GM12801 (cell line): ENCODE data around the gene ISY1.

ENCODE experiments used
- TF ChIP-seq, protein P1 (sequence below): IDR thresholded peaks from one replicate; pipeline ENCODE4 v1.5.1; 2011; ENCODE audit warnings: control low read depth; ENCODE audit not compliant: insufficient read length; ENCODE audit errors: extremely low read depth

Gene ISY1

DNA sequence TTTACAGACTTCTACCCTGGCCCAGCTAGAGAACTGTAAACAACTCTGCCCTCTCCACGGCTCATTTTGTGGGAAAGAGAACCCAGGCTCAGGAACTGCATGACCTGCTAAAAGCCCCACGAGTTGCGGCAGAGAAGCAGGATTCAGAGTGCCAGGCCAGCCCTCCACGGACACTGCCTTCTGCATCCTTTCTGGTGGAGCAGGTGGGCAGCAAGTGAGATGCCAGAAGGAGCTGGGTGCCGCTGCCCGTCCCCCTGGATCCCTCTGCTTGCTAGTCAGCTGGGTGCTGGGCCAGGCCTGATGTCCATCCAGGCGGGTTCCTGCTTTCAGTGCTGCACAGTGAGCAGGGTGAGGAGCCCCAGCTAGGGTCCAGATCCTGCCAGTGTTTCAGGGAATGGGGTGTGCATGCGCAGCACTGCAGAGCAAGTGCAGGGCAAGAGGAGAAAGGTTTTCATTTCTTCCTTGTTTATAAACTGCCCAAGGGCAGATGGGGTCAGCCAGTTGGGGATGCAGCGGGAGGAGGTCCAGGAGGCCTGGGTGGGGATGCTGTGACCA lies 34.1 kb downstream of the ISY1 start:
- TF ChIP-seq, protein P1, sequence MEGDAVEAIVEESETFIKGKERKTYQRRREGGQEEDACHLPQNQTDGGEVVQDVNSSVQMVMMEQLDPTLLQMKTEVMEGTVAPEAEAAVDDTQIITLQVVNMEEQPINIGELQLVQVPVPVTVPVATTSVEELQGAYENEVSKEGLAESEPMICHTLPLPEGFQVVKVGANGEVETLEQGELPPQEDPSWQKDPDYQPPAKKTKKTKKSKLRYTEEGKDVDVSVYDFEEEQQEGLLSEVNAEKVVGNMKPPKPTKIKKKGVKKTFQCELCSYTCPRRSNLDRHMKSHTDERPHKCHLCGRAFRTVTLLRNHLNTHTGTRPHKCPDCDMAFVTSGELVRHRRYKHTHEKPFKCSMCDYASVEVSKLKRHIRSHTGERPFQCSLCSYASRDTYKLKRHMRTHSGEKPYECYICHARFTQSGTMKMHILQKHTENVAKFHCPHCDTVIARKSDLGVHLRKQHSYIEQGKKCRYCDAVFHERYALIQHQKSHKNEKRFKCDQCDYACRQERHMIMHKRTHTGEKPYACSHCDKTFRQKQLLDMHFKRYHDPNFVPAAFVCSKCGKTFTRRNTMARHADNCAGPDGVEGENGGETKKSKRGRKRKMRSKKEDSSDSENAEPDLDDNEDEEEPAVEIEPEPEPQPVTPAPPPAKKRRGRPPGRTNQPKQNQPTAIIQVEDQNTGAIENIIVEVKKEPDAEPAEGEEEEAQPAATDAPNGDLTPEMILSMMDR, result no peak

DNA sequence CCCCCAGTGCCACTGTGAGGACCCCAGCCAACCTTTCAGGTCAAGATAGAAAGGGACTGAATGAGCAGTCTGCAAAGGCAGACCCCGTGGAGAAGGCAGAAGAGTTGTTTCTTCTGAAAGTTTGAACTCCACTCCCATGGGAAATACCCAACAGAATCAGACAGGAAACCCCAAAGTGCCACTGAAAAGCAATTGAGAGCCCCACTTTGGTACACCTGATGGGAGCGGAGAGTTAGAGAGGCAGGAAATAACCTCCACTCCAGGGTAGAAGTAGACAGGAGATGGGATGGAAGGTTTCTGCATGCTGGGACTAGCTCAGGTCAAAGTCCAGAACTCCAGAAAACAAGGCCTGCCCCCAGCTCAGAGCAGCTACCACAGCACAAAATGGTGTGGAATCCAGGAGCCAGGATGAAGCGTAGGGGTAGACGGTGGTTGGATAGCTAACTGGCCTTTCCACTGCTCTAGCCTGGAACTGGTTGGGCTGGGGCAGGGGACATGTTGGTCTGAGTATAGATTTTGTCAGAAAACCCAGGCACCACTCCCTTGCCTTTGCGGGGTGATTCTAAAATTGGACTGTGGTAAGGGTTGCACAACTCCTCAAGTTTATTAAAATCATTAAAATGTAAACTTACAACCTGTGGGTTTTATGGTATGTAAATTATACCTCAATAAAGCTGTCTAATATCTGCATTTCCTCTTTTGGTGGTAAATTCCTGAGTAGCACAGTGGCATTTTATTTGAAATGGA lies 37.4 kb downstream of the ISY1 start:
- TF ChIP-seq, protein P1, result no peak

DNA sequence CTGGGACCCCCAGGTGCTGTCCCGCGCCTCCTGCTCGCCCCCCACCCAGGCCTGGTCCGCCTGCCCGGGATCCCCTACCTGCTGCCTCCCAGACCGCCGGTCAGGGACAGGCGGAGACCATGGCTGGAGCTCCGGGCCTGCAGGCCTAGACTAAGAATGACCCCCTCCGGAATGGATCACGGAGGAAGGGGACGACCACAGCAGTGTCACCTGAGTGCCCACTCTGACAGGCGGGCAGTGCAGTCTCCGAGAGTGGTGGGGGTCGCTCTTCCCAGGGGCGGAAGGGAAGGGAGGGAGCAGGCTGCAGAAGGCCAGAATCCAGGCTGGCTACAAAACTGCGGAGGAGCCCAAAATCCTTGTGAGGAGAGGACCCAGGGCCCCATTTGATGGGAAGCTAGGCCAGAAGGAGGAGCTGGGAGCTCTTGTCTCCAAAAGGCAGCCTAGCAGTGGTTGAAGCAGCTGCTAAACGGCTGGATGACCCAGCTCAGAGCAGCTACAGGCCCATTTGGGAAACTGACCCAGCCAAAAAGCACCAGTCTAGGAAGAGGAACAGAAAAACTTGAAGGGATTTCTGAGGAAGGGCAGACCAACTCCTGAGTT lies 38.4 kb downstream of the ISY1 start:
- TF ChIP-seq, protein P1, result no peak

DNA sequence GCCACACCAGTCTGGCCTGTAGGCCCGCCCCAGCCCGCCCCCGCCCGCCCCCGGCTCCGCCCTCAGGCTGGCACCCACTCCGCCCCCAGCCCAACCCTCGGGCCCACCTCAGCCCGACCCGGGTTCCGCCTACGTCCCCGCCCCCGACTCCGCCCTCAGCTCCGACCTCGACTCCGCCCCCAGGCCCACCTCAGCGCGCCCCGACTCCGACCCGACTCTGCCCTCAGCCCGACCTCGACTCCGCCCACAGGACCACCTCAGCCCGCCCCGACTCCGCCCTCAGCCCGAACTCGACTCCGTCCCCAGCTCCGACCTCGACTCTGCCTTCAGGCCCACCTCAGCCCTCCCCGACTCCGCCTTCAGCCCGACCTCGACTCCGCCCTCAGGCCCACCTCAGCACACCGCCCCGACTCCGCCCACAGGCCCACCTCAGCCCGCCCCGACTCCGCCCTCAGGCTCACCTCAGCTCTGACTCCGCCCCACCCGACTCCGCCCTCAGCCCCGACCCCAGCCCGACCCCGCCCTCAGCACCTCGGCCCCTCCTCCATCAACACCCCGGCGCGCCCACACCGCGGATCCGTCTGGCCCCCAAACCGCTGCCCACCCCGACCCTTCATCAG lies 39.0 kb downstream of the ISY1 start, which contains the start of gene RAB43:
RAB43 (minus strand) TSS at position 13 of the 620 bp plus-strand sequence. CDS start 315 bp downstream, outside the sequence.
- TF ChIP-seq, protein P1, result no peak

DNA sequence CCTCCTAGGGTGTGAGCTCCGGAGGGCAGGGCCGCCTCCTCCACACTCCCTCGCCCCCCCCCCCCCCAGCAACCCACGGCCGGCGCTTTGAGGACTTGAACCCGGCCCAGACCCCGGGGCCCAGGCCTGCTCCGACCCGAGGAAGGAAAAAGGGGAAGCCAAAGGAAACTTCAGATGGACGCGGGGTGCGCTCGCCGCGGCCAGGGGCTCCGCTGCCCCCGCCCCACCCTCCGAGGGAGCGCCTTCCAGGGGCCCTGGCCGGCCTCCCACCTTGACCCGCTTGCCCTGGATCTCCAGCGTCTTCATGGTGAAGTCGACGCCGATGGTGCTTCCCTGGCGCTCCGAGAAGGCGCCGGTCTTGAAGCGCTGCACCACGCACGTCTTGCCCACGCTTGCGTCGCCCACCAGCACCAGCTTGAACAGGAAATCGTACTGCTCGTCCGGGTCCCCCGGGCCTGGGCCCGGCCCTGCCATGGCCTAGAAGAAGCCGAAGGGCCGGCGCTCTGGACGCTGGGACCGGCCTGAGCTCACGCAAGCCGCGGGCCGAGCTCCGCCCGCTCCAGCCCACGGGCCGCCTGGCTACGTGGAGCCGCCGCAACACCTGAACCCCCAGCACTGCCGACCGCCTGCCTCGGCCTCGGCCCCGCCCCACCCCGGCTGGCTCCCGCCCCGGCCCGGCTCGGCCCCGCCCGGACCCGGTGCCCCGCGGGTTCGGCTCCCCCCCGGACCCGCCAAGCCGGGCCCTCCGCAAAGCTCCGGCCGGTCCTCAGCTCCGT lies 39.7 kb downstream of the ISY1 start:
- TF ChIP-seq, protein P1, result no peak

DNA sequence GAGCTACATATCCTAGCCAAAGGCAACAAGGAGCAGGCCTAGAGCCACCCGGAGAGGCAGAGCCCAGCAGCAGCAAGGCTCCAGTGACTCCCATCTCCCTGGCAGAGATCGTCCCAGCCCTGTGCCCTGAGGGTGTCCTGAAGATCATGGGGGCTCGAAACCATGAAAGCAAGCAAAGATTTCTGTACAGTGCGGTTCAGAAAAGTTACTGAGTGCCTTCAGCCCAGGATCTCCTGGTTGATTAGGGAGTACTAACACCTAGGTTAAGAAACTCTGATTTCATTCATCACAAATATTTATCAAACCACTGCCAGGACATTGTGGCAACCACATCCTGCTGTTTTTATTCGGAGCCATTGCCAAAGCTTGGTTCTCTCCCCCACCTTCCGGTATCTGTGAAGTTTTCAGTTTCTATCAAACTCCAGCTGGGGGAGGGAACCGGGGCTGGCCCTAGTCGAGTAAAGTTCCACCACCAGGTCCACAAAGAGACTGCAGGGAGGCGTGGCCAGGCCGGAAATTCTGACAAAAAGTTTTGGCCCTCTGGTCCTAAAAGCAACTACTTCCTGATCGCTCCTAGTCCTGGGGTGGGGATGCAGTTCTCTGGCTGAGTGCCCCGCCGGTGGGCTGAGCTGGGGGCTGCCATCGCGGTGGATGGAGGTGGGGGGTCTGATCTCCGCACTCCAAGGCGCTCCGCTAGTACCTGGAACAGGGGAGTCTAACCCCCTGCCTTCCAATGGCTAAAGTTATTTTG lies 40.4 kb downstream of the ISY1 start:
- TF ChIP-seq, protein P1, result no peak
